ENCODE data around the gene KCNJ9.

Gene KCNJ9

GRCh38 chr1:160082926-160083325 lies 1.6 kb downstream of the KCNJ9 start:
- H3K79me2 ChIP-seq (ENCODE audit: control insufficient read depth, low read length) = no peaks in the 10 kb centered on the region
- no peak overlapping the region for H3K4me2 ChIP-seq (ENCODE audit: low read length)
- H3F3A ChIP-seq (ENCODE audit: control insufficient read depth, insufficient read depth) = 0 out of 2 replicates have a peak, but pooled peaks cover 8% of the 10 kb centered on the region
- no peaks in the 10 kb centered on the region for H3K9me2 ChIP-seq (replicated peaks; ENCODE audit: control insufficient read depth, low read length)
- H3K9me3 ChIP-seq (ENCODE audit: control insufficient read depth, insufficient read depth, low read length) = no peaks in the 10 kb centered on the region
- H3K27ac ChIP-seq (ENCODE audit: low read depth, low read length) = no peak overlapping the region
- no peak overlapping the region for H3K4me3 ChIP-seq (ENCODE audit: low read length)
- H4K20me1 ChIP-seq (ENCODE audit: control insufficient read depth, insufficient read depth, low read depth, low read length) = no peaks in the 10 kb centered on the region
- H3K27me3 ChIP-seq (ENCODE audit: control insufficient read depth, low read length) = peaks cover 21% of the 10 kb centered on the region
- H3K36me3 ChIP-seq (ENCODE audit: control insufficient read depth, low read length) = no peaks in the 10 kb centered on the region; the same call in 1 of the 2 replicates
- no peaks in the 10 kb centered on the region for H3K4me1 ChIP-seq (ENCODE audit: control insufficient read depth, low read length)
- TF ChIP-seq CTCF (IDR thresholded peaks at IDR 0.05; ENCODE audit: low read depth, low read length, poor library complexity, severe bottlenecking) (no peak), EZH2phosphoT487 (IDR thresholded peaks at IDR 0.05; ENCODE audit: borderline replicate concordance, low read length) (no peak)

GRCh38 chr1:160083968-160084770 lies 2.8 kb downstream of the KCNJ9 start:
- H3K4me2 ChIP-seq (ENCODE audit: low read length) = no peak overlapping the region
- no peak overlapping the region for H3K4me3 ChIP-seq (ENCODE audit: low read length)
- 0 out of 2 replicates have a peak, but pooled peaks cover 8% of the 10 kb centered on the region for H3F3A ChIP-seq (ENCODE audit: control insufficient read depth, insufficient read depth)
- no peaks in the 10 kb centered on the region for H3K9me3 ChIP-seq (ENCODE audit: control insufficient read depth, insufficient read depth, low read length)
- no peaks in the 10 kb centered on the region for H4K20me1 ChIP-seq (ENCODE audit: control insufficient read depth, insufficient read depth, low read depth, low read length)
- no peaks in the 10 kb centered on the region for H3K79me2 ChIP-seq (ENCODE audit: control insufficient read depth, low read length)
- peaks cover 18% of the 10 kb centered on the region for H3K27me3 ChIP-seq (ENCODE audit: control insufficient read depth, low read length)
- H3K4me1 ChIP-seq (ENCODE audit: control insufficient read depth, low read length) = no peaks in the 10 kb centered on the region
- H3K27ac ChIP-seq (ENCODE audit: low read depth, low read length) = no peak overlapping the region
- no peaks in the 10 kb centered on the region for H3K9me2 ChIP-seq (replicated peaks; ENCODE audit: control insufficient read depth, low read length)
- H3K36me3 ChIP-seq (ENCODE audit: control insufficient read depth, low read length) = peaks cover 2% of the 10 kb centered on the region; the same call in 1 of the 2 replicates
- peak; percentile 68 for TF ChIP-seq CTCF (IDR thresholded peaks at IDR 0.05; ENCODE audit: low read depth, low read length, poor library complexity, severe bottlenecking)
- no peak for TF ChIP-seq EZH2phosphoT487 (IDR thresholded peaks at IDR 0.05; ENCODE audit: borderline replicate concordance, low read length)

- no peaks in the 10 kb centered on the region for H3K9me2 ChIP-seq (replicated peaks; ENCODE audit: control insufficient read depth, low read length)
- peaks cover 2% of the 10 kb centered on the region; the same call in 1 of the 2 replicates for H3K36me3 ChIP-seq (ENCODE audit: control insufficient read depth, low read length)
- H3K4me3 ChIP-seq (ENCODE audit: low read length) = no peak overlapping the region
- H3K4me2 ChIP-seq (ENCODE audit: low read length) = no peak overlapping the region
- no peak for TF ChIP-seq CTCF (IDR thresholded peaks at IDR 0.05; ENCODE audit: low read depth, low read length, poor library complexity, severe bottlenecking)
- TF ChIP-seq EZH2phosphoT487 (IDR thresholded peaks at IDR 0.05; ENCODE audit: borderline replicate concordance, low read length) = no peak
- no peaks in the 10 kb centered on the region for H4K20me1 ChIP-seq (ENCODE audit: control insufficient read depth, insufficient read depth, low read depth, low read length)
- H3K79me2 ChIP-seq (ENCODE audit: control insufficient read depth, low read length) = no peaks in the 10 kb centered on the region
- 0 out of 2 replicates have a peak, but pooled peaks cover 8% of the 10 kb centered on the region for H3F3A ChIP-seq (ENCODE audit: control insufficient read depth, insufficient read depth)
- H3K27ac ChIP-seq (ENCODE audit: low read depth, low read length) = no peak overlapping the region
- no peaks in the 10 kb centered on the region for H3K9me3 ChIP-seq (ENCODE audit: control insufficient read depth, insufficient read depth, low read length)
- H3K27me3 ChIP-seq (ENCODE audit: control insufficient read depth, low read length) = peaks cover 12% of the 10 kb centered on the region
- no peaks in the 10 kb centered on the region for H3K4me1 ChIP-seq (ENCODE audit: control insufficient read depth, low read length)
Observed at GRCh38 chr1:160084771-160085321, 3.5 kb downstream of the KCNJ9 start.
